COLO829 (cell line): Measurements from ENCODE around the gene PRKCE.

Experiments used
- DNase-seq: peaks from one replicate; pipeline ENCODE4 v3.0.0; 2012; ENCODE audit warnings: low spot score

PRKCE gene

DNA sequence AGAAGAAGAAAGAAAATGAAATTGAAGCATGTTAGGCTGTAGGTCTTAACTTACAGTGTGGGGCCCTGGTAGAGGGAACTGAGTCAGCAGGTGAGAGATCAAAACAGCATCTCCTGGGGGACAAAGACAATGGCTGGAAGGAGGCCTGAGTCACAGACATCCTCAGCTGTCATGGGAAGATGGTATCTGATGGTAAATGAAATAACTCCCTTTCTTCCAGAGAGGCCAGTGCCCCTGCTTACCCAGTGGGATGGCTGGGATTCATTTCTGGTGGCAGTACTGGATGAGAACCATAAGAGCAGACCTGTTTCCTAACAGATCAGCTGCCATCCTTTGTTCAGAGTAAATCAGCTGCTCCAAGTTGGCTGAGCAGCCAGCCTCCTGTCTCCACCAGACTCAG is 394.4 kb downstream of the PRKCE start:
- no peak for DNase-seq

DNA sequence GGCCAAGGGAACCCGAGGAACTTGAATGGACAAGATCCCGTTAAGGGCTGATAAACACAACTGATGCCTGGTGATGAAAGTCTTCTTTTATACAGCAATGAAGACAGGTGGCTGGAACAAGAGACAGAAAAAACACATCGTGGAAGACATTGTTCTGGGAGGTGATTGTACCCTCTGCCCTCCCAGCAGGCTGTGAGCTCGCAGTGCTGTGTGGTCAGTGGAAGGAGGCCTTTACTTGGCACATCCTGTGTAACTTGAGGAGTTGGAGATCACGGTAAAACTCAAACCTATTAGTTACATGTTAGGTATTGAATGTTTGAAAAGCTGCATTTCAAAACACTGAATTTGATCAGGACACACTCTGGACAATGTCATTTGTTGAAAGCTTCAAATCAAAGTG is 395.8 kb downstream of the PRKCE start:
- DNase-seq = no peak

DNA sequence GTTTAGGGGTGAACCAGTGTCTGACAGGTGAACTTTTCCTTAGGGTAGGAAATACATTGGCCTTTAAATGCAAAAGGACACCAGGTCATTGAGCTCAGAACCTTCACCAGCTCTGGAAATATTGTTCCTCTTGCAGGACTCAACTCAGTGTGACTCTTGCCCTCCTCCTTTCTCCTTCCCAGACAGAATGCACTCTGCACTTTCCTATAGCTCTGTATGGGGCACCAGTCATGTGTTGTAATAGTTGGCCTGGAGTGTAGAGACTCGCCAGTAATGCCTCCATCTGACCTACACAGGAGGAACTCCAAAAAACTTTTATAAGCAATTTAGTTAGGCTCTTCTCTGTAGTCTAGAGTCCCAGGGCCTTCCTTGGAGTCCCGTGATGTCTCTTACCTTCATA is 397.2 kb downstream of the PRKCE start:
- no peak for DNase-seq

DNA sequence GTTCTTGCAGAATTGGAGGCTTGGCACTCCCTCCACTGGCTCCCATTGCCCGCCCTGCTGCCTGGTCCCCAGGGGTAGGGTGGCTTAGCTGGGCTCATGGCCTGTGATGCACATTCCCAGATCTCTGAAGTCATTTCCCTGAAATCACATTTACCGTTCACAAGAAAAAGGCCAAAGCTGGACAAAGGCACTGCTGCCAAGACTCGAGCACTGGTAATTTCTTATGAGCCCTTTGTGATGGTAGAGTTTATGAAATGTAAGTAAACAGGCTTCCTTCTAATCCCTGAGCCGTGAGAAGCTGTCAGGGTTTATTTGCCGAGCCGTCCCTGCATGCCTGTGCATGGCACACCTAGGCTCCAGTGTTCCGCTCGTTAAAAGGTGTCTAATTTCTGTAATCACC is 398.6 kb downstream of the PRKCE start:
- DNase-seq = no peak

DNA sequence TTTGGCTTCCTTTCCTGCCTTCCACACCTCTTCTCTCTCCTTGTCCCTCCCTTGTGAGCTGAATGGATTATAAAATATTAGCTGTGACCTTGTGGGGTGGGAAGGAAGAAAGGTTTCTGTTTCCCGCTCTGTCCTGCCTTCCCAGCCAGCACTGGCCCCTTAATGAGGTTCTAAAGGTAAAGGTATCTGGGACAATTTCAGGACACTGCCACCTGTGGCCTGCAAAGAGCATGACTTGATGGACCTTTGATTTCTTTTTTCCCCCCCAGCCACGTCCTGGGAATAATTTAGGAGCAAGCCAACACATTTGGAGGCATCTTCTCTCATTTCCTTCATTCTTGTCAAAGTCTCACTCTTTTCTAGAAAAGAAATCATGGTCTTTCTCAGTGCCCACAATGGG is 399.0 kb downstream of the PRKCE start:
- DNase-seq = no peak

DNA sequence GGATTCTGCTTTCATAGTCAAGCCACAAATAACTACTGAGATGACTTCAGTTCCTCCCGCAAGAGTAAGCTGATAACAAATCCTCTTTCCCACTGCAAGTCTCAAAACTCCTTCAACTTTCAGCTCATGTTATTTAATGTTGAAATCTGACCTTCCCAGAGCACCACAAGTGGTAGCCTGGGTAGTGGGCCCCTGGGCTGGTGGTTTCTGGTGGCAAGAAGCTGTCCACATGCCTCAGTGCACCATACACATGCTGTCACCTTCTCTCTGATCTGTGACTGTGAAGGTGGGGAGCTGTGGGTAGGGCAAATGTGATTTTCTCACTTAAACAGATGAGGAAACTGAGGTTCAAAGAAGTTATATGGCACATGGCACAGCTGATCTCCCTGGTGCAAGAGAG is 399.6 kb downstream of the PRKCE start:
- no peak for DNase-seq

DNA sequence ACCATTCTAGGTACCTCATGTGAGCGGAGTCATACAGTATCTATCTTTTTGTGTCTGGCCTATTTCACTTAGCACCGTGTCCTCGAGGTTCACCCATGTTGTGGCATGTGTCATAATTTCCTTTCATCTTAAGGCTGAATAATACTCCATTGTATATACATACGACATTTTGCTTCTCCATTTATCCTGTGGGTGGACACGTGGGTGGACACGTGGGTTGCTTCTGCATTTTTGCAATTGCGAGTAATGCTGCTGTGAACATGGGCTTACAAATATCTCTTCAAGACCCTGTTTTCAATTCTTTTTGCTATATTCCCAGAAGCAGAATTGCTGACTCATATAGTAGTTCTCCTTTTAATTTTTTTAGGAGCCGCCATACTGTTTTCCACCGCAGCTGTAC is 402.1 kb downstream of the PRKCE start:
- peak; percentile 9 for DNase-seq

DNA sequence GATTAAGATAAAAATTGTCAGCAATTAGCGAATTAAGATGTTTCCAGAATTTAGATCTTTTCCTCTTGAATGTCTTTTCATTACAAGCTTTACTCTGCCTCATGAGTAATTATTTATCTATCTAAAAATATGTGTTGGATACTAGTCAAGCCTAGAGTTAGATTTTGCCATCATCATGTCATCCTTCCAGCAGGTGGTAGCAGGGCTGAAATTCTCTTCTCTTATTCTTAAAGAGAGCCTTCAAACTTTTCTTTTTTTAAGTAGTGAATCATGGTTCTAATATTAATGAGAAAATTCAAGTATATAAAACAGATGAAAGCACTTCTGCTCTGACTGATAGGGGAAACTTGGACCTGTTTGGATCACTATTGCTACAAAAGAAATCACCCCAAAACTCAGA is 405.1 kb downstream of the PRKCE start:
- no peak for DNase-seq

DNA sequence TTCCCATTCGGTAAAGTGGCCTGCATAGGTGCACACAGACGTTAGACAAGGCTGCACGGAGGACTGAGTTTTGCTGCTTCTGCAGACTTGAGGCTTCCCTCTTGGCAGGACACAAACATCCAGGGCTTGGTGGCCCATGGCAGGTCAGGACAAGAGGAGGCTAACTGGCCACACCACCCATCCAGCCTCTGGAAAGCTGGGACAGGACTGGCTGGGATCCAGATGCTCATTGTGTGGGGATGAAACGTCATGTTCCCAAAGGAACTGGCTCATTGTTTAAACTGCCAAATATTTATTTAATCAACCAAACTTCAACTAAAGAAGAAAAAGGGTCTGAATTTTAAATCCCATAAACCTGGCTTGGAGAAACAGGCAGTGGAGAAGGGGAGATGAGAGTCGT is 406.7 kb downstream of the PRKCE start:
- no peak for DNase-seq

DNA sequence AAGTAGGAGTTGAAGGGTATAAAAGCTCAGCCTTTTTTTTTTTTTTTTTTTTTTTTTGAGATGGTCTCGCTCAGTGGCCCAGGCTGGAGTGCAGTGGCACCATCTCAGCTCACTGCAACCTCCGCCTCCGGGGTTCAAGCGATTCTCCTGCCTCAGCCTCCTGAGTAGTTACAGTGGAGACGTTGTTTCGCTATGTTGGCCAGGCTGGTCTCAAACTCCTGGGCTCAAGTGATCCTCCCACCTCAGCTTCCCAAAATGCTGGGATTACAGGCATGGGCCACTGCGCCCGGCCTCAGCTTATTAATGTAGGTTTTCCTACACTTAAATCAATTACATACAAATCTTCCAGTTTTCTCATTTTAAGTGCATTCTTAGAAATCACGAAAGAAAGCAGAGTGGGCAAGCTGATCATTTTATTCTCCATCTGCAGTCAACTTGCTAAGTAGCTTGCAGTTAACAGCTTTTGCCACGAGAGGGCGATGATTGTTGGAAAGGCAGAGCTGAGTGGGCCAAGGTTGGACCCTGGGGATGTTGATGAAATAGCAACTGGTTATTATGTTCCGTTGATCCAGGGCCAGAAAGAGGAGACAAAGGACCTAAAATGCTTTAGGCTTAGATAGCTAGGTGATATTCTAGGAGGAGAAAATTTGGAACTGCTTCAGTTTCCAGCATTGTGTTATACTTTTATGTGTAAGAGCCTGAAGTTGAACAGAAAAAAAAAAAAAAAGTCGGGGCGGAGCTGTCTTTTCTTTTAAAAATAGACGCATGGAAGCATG is 411.4 kb downstream of the PRKCE start:
- DNase-seq = peak; percentile 66

DNA sequence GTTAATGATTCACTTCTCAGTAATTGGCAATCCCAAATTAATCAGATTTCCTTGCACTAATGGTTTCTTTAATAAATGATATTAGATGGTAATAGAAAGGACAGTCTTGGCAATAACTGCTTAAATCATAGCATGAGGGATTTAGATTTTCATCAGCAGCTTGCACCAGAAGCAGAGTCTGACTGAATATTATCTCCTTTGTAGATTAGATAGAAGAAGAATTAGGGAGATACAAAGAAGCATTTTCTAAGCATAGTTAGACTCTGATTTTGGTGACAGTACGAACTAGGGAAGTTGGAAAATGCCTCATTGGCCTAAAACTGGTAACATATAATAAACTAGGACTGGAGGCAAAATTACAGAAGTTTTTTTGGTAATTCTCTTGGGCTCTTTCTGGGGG is 412.9 kb downstream of the PRKCE start:
- DNase-seq = no peak

DNA sequence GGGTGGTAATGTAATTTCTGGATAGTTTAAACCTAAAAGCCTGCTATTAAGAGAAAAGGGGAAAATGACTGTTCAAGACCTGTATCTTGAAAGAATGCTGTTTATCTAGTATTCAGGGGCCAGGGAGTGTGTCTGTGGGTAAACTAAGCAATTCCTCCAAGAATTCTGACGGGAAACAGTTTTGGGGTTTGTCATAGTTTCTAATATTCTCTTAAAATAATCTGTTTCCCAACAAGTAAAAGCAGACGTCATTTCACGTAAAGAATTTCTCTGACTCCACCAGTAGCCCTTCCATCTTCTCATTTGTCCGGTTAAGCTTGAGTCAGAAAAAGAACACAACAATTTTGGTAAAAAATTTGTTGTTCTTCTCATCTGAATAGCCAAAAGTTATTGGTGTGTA is 413.7 kb downstream of the PRKCE start:
- no peak for DNase-seq

DNA sequence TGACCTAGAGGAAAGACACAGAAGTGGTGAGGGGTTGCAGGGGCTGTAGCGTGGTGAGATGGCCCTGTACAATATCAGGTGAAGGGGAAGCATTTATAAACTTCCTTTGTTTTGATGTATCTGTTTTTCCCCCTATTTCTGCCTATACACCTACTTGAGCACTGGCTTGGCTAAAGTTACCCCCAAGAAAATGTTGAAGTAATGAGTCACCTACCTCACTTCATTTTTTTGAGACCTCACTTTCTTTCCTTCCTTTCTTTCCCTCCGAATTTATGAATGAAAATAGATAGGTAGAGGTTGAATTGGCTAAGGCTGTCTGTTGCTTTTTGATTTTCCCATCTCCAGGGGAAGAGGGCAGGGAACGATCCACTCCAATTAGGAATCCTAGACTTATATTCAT is 414.6 kb downstream of the PRKCE start:
- no peak for DNase-seq

DNA sequence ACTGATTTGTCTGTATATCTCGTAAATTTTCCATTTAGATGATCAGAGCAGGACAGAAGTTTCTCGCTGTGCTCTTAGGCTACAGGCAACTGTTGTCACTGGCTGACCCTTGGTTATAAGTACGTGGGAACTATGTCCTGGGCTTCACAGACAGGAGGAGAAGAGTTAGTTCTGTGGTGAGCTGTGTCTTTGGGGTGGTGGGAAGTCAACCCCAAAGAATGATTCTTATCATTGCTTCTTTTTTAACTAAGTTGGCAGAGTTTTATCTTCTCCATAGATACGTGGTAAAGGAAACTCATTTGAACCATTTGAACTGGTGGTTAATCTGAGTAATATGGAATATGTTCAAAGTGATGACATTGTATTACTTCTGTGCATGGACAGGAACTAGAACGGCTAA is 415.1 kb downstream of the PRKCE start:
- no peak for DNase-seq

DNA sequence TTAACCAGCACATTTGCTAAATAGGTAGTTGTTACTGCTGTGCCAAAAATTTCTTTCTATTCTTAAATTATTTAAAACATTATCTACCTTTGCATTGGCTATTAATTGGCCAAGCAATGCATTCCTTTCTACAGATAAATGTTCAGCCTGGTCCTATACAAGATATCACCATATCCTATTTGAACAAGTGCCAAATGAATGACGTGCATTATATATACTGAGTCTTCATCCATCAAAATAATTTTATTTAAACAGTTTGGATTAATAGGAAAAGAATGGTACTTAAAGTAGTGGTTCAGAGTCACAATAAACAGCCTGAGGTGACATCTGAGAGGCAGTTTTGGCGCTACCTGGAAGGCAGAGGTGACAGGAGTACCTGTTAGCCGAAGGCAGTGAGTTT is 415.6 kb downstream of the PRKCE start:
- no peak for DNase-seq

DNA sequence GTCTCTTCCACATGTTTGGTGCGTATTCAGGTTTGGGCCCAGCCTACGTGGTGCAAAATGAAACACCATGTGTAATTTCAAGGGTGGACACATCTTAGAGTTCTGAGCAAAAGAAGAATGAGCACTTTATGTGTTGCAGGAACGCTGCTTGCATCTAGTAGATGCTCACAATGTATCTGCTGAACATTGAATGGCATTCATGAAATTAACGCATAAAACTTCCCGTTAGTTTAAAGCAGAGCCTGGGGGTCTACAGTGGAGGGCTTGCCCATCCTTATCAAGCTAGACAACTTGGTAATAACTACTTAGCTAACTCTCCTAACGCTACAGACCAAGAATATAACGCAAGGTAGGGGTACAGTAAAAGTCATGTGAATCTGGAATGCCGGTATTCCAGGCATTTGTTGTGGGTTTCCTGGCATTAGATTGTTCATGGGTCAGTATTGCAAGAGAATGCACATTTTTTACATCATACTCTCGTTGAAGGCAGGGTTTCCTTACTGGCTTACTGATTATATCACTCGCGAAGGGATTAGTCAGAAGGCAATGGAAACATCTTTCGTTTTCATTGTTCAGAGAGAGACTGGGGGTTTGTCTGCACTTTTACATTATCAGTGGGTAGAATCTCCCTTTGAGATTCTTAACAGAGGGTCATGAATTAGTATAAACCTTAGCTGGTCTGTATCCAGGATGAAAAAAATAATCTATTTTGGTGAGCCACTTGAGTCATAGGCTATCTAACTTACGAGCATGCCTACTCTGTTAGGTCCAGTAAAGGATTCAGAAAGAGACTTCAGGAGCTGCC is 416.2 kb downstream of the PRKCE start:
- no peak for DNase-seq

DNA sequence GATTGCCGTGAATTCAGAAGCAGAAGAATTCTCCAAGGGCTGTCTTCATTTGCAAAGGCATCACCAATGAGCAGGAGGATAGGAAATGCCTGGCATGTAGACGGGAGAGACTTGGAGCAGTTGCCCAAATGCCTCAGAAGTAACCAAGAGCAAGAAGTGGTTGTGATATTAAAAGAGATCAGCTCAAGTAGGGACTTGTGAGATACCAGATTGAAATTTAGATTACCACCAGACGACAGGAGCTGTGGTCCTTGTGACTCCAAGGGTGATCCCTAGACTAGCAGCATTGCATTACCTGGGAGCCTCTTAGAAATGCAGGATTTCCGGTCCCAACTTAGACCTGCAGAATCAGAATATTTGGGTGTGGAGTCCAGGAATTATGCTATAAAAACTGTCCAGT is 417.2 kb downstream of the PRKCE start:
- DNase-seq = no peak

DNA sequence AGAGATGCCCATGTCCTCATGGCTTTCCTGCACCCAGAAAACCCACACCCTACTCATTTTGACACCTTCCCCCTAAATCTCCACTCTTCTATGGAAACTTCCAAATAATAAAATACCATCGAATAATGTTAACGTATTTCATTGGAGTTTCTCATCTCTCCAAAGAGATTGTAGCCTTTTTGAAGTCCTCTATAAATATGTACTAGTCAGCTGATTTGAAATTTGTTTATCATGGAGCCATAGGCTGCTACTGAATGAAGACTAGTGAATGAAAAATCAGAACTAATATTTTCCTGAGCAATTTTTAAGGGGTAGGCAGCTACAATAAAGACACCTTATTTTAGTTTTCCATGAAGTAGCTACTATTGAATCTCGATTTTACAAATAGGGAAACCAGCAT is 419.6 kb downstream of the PRKCE start:
- DNase-seq = no peak

DNA sequence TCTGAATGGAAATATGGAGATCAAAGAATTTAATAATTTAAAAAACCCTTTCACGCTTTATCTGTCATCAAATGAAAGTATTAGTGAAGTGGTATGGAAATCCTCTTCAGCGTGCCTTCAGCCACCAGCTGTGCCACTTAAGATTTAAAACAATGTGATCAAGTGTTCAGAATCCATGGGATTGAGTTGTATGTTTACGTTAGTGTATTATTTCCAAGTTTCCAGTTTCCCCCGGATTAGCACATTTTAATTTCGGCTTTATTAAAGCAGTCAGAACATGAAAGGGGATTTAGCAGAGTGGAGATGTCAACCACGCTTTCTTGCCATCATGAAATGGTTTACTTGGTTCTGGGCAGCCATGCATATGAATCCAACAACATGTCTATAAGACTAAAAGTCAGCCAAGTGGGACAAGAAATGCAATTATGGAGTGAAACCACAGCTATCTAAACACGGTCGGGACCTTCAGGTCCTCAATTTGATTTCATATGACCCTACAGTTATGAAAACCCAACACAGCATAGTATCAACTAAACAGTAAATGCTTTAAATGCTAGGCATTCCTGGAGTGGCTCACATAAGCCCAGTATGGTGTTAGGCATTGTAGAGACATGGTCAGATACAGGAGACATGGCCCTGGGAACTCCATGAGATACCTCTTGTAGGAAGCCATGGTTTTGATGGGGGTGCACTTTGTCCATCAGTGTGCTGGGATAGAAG is 420.8 kb downstream of the PRKCE start:
- DNase-seq = no peak

DNA sequence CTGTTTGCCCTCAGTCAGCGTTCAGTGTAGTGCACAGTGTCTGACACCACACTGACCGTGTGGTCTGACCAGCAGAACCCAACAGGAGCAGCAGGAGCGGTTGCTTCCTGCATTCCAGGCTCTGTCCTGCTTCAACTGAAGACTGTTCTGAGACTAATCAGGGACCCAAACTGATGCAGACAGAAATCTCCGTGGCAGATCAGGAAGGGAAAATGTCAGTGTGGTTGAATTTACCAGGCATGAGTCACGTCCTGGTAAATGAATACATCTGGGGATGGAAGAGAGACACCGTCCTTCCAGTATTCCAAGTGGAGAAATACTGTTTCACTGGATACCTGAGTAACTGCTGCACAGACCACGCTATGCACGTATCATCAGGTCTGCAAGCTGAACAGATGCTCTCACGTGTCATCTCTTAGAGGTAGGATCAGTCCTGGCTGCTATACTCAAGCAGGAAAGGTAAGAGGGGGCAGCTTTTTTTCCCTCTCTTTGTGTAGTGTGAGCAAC is 422.1 kb downstream of the PRKCE start:
- peak; percentile 91 for DNase-seq

DNA sequence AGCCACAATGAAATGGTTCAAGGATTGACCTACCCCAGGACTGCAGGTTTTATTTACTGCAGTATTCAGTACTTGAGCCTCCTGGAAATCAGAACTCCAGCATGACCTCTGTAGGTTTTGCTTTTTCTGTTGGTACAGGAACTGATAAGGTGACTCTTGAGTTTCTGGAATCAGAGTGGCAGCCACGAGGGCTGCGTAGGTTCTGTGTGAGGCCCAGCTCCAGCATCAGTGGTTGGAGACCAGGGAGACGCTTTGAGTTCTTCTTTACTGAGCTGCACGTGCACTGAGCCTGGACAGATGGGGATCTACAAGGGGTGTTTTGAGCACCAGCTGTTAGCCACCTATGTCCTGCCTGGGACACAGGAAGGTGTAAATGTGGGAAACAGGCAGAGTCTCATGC is 423.0 kb downstream of the PRKCE start:
- no peak for DNase-seq

DNA sequence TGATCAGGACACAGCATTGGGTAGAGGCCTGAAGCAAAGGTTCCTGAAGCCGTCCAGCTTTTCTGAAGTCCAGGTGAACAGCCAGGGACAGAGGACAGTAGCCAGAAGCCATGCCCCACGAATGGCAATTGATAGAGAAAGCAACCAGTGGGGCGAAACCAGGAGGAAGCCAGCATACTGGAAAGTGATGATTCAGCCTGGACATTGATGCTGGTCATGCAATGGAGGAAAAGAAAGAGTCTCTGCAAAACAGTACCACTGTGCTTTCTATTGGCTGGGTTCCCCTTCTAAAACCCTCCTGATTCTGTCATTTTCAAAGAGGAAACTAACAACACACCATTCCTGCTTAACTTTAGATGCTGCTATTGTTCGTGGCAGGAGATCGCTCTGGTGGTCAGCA is 424.4 kb downstream of the PRKCE start:
- no peak for DNase-seq

DNA sequence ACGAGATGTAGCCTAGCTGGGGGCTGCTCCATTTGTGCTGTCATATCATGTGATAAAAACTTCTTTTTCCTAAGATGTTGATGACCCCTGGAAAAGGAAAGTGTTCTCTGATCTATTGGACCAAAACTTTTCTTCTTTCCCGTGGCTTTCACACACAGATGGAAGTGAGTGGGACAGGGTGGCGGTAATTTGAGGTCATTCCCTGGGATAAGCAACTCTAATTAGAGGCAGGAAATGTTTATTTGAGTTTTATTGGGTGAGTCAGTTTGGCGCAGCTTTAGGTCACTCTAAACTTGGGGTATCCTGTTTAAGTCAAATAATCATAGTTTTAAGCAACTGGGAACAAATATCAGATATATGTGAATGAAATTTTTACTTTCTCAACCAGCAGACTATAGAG is 424.8 kb downstream of the PRKCE start:
- no peak for DNase-seq
